Sigmoid colon (tissue), 4 donors: ENCODE measurements around the gene PRKN.

Experiments used
- CTCF ChIP-seq, 4 experiments: fragments of 450-650 bp in 3 of 4; fragments of 200-600 bp in 1 of 4; IDR thresholded peaks; one replicate each; pipeline ENCODE4 v1.5.1; 2016 to 2019; ENCODE audit warnings: antibody characterized with exemption in 4 of 4, mild to moderate bottlenecking in 3 of 4, moderate library complexity in 2 of 4
- EP300 ChIP-seq, 4 donors: sonication (generic); formaldehyde crosslinking; IDR thresholded peaks; one replicate each; pipeline ENCODE4 v1.6.1; 2017; ENCODE audit warnings: antibody characterized with exemption in 4 of 4
- POLR2A ChIP-seq, 2 donors: fragments of 450-650 bp; IDR thresholded peaks; one replicate each; pipeline ENCODE4 v1.6.1; 2016; ENCODE audit warnings: antibody characterized with exemption in 2 of 2, mild to moderate bottlenecking in 2 of 2, moderate library complexity in 2 of 2
- POLR2AphosphoS5 ChIP-seq, 4 donors: sonication (generic); formaldehyde crosslinking; IDR thresholded peaks; one replicate each; pipeline ENCODE4 v1.6.1; 2017; ENCODE audit warnings: antibody characterized with exemption in 4 of 4

GRCh38 chr6:161347125-161347524 lies 1380.4 kb downstream of the PRKN start:
- TF ChIP-seq CTCF (IDR thresholded peaks at IDR 0.05) (no peak), POLR2A (IDR thresholded peaks at IDR 0.05) (no peak), EP300 (IDR thresholded peaks at IDR 0.05) (no peak), POLR2AphosphoS5 (IDR thresholded peaks at IDR 0.05) (no peak)
